ENCODE data around the gene GNG14.

GRCh38 chr19:12647490-12648071 lies 40.2 kb upstream of the GNG14 start:
- TF ChIP-seq EZH2phosphoT487 (IDR thresholded peaks at IDR 0.05; ENCODE audit: low read depth, severe bottlenecking, unreplicated experiment) (no peak), CTCF (IDR thresholded peaks at IDR 0.05; ENCODE audit: poor library complexity) (no peak)

Measured in hepatocyte (in vitro differentiated cells).